Activated naive CD4-positive, alpha-beta T cell treated with anti-CD3 and anti-CD28 coated beads, Interleukin-2, amount 50 U/mL, for 24 hours (primary cell): ENCODE results near the gene CALR3.
"Not testable (repeated sequence)": the region's sequence is repeated elsewhere in the genome, so short reads cannot be mapped to it uniquely, and the experiment has no call there.

Source experiments
- H3K27ac Mint-ChIP-seq: one replicate; pipeline ENCODE4 v1.8.0; 2021; ENCODE audit warnings: mild to moderate bottlenecking, mixed read lengths
- H3K27me3 Mint-ChIP-seq: one replicate; pipeline ENCODE4 v1.8.0; 2021; ENCODE audit warnings: mixed read lengths
- H3K36me3 Mint-ChIP-seq: one replicate; pipeline ENCODE4 v1.8.0; 2021; ENCODE audit warnings: mixed read lengths
- H3K4me1 Mint-ChIP-seq: one replicate; pipeline ENCODE4 v1.8.0; 2021; ENCODE audit warnings: mixed read lengths
- H3K4me3 Mint-ChIP-seq: one replicate; pipeline ENCODE4 v1.8.0; 2021; ENCODE audit warnings: mild to moderate bottlenecking, mixed read lengths
- H3K9me3 Mint-ChIP-seq: one replicate; pipeline ENCODE4 v1.8.0; 2021; ENCODE audit warnings: mixed read lengths

Gene CALR3

DNA sequence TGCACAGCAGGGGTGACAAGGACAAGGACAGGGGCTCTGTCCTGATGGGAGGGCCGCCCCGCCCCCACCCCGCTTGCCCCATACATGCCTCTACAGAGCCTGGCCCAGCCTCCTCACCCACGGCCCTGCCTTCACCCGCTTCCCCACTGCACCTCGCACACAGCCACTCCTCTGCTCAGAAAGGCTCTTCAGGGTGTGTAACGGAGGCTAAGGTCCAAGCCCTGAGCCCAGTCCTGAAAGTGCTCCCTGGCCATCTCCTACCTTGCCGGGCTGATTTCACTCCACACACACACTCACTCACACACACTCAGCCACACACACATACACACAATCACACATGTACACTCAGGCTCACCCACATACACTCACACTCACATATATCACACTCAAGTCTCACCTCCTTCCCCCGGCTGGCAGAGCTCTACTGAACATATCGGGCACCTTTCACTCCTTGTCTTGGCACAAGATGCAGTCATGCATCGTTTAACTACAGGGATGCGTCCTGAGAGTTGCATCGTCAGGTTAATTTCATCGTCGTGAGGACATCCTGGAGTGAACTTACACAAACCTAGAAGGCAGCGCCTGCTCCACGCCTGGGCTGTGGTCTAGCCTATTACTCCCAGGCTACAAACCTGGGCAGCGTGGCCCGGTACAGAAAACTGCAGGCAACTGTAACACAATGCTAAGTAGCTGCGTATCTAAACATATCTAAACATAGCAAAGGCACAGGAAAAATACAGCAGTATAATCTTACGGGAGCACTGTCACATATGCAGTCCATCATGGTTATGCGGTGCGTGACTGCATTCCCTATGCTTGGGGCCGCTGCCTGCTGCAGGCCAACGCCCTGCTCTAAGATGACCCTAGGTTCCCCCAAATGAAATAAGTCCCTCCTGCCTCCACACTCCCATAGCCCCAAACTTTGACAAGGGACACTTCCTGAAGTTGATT, 37.3 kb downstream of the CALR3 start:
- Mint-ChIP-seq H3K27me3 (no peaks in the 10 kb centered on the region), H3K4me1 (peaks cover 84% of the 10 kb centered on the region), H3K4me3 (peak overlapping the region; percentile 20), H3K9me3 (no peaks in the 10 kb centered on the region), H3K27ac (no peak overlapping the region), H3K36me3 (no peaks in the 10 kb centered on the region)

DNA sequence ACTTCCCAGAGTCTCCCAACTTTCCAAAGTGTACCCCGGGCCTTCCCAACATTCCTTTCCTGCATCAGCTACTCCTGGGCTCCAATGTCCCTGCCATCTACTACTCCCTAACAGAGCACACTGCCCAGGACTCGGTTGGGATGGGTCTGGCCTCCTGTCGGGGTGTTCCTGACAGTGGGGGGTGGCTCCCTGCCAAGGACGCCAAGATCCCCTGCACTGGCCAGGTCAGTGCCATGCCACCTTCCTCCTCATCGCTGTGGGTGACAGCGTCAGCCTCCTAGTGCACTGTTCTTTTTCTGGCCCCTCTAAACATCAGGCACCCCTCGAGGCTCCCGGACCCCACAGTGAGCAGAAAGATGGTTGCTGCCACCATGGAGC, 38.0 kb downstream of the CALR3 start:
- no peak overlapping the region for H3K27ac Mint-ChIP-seq
- H3K4me3 Mint-ChIP-seq: no peak overlapping the region
- H3K4me1 Mint-ChIP-seq: peaks cover 77% of the 10 kb centered on the region
- no peaks in the 10 kb centered on the region for H3K9me3 Mint-ChIP-seq
- no peaks in the 10 kb centered on the region for H3K36me3 Mint-ChIP-seq
- H3K27me3 Mint-ChIP-seq: no peaks in the 10 kb centered on the region

DNA sequence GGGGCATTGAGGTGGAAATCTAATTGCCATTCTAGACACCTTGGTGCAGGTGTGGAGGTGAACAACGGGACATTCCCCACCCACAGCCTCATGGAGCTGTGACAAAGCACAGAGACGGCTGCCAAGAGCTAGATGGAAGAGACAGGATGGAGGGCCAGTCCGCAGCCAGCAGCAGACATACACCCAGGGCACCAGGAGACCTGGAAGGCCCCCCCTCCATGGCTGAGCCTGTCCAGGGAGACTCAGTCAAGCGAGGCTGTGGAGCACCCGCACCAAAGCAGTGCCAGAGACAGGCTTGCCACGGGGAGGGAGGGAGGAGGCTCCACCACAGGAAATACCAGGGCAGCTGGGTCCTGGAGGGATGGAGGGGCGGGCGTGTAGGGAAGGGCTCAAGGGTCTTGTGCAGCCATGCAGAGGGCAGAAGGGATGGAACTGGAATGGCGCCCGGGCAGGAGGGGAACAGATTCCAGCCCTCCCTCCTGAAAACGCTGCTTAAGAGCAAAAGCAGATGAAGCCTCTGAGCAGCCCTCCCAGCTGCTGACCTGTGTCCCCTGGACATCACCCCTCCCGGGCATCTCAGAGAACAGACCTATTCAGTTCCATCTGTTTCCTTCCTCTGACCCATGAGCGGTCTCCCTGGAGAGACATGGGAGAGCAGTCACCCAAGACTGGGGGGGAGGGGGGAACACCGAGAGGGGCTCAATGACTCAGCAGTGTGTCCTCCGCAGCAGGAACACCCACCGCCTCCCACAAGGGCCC, 38.6 kb downstream of the CALR3 start:
- Mint-ChIP-seq H3K36me3 (no peaks in the 10 kb centered on the region), H3K4me3 (peak overlapping the region; percentile 74), H3K27ac (no peak overlapping the region), H3K9me3 (no peaks in the 10 kb centered on the region), H3K27me3 (no peaks in the 10 kb centered on the region), H3K4me1 (peaks cover 71% of the 10 kb centered on the region)

DNA sequence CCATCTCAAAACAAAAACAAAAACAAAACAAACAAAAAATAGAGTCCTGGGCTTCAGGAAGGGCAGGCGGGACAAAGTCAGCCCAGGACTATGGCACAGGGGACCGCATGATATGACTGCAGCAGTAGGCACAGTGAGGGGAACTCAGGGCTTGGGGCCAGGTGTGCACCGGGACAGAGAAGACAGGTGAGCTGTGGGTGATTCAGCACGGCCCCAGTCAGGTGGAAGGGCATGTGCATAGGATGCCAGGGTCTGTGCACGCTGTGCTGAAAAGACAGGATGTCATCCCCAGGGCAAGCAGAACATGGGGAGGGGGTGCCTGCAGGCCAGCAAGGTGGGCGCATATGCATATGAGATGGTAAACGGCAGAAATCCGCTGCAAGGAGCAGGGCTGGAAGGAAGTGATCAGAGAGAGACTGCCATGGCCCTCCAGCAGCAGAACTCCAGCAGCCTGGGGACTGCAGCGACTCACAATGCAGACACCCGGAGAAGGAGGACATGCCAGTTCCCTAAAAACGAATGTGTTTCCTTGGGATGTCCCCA, 39.2 kb downstream of the CALR3 start:
- H3K4me1 Mint-ChIP-seq: peaks cover 65% of the 10 kb centered on the region
- no peaks in the 10 kb centered on the region for H3K27me3 Mint-ChIP-seq
- H3K9me3 Mint-ChIP-seq: no peaks in the 10 kb centered on the region
- peak overlapping the region; percentile 74 for H3K4me3 Mint-ChIP-seq
- H3K27ac Mint-ChIP-seq: no peak overlapping the region
- H3K36me3 Mint-ChIP-seq: no peaks in the 10 kb centered on the region

GRCh38 chr19:16455489-16455888, 40.5 kb downstream of the CALR3 start:
- H3K27ac Mint-ChIP-seq: no peak overlapping the region
- H3K4me1 Mint-ChIP-seq: peaks cover 59% of the 10 kb centered on the region
- H3K36me3 Mint-ChIP-seq: no peaks in the 10 kb centered on the region
- no peak overlapping the region for H3K4me3 Mint-ChIP-seq
- no peaks in the 10 kb centered on the region for H3K9me3 Mint-ChIP-seq
- H3K27me3 Mint-ChIP-seq: no peaks in the 10 kb centered on the region

DNA sequence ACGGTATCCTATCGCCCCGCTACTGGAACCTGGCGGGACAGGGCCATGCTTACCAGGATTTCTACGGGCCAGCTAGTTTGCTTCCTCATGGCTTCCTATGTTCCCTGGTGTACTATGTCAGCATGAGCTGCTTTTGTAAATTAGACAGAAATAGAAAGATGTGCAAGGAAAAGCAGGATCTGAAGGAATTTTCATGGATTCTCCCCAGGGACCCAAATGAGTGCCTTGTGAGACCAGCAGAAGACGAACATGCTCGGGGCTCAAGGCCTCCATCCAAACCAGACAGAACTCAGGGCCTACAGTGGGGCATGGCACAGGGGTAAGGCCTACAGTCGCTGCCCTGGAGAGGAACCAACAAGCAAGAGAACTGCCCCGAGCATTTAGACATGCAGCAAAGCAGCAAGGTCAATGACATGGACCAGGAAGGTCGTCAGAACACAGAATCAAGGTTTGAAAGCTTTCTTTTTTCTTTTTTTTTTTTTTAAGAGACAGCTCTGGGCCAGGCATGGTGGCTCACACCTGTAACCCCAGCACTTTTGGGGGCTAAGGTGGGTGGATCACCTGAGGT, 41.5 kb downstream of the CALR3 start:
- H3K9me3 Mint-ChIP-seq: peaks cover 4% of the 10 kb centered on the region
- H3K36me3 Mint-ChIP-seq: peaks cover 4% of the 10 kb centered on the region
- no peaks in the 10 kb centered on the region for H3K27me3 Mint-ChIP-seq
- peaks cover 56% of the 10 kb centered on the region for H3K4me1 Mint-ChIP-seq
- no peak overlapping the region for H3K4me3 Mint-ChIP-seq
- peak overlapping the region; percentile 62 for H3K27ac Mint-ChIP-seq

GRCh38 chr19:16452325-16452724, 43.6 kb downstream of the CALR3 start:
- Mint-ChIP-seq H3K4me3 (no peak overlapping the region), H3K36me3 (peaks cover 7% of the 10 kb centered on the region), H3K27ac (no peak overlapping the region), H3K4me1 (peaks cover 51% of the 10 kb centered on the region), H3K27me3 (no peaks in the 10 kb centered on the region), H3K9me3 (peaks cover 4% of the 10 kb centered on the region)

DNA sequence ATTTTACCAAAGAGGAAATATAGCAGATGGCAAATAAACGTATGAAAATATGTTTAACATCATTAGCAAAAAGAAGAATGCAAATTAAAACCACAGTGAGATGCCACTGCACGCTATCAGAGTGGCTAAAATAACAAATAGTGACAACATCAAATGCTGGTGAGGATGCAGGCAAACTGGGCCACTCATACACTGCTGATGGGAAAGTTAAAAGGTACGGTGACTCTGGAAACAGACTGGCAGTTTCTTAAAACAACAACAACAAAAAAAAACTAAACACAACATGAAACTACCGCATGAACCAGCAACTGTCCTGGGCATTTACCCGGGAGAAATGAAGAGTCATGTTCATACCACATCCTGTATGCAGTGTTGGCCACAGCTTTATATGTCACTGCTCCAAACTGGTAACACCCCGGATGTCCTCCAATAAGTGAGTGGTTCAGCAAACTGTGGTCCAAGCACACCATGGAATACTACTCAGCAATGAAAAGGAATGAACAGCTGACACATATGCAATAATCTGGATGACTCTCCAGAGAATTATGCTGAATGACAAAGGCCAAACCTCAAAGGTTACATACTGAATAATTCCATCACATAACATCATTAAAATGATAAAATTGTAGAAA, 46.5 kb downstream of the CALR3 start:
- no peak overlapping the region for H3K4me3 Mint-ChIP-seq
- peak overlapping the region; percentile 82 for H3K27ac Mint-ChIP-seq
- peaks cover 4% of the 10 kb centered on the region for H3K9me3 Mint-ChIP-seq
- peaks cover 7% of the 10 kb centered on the region for H3K36me3 Mint-ChIP-seq
- no peaks in the 10 kb centered on the region for H3K27me3 Mint-ChIP-seq
- H3K4me1 Mint-ChIP-seq: peaks cover 57% of the 10 kb centered on the region

- not testable (repeated sequence) for H3K27me3 Mint-ChIP-seq, H3K9me3 Mint-ChIP-seq, H3K27ac Mint-ChIP-seq, H3K4me3 Mint-ChIP-seq, H3K36me3 Mint-ChIP-seq
- peaks cover 57% of the 10 kb centered on the region for H3K4me1 Mint-ChIP-seq
These were observed 47.1 kb downstream of the CALR3 start for GRCh38 chr19:16448872-16449271.

- Mint-ChIP-seq H3K4me3 (peak overlapping the region; percentile 9), H3K27ac (peak overlapping the region; percentile 73), H3K36me3 (peaks cover 7% of the 10 kb centered on the region), H3K27me3 (no peaks in the 10 kb centered on the region), H3K9me3 (peaks cover 4% of the 10 kb centered on the region), H3K4me1 (peaks cover 64% of the 10 kb centered on the region)
These were observed 49.1 kb downstream of the CALR3 start for GRCh38 chr19:16446724-16447368.

DNA sequence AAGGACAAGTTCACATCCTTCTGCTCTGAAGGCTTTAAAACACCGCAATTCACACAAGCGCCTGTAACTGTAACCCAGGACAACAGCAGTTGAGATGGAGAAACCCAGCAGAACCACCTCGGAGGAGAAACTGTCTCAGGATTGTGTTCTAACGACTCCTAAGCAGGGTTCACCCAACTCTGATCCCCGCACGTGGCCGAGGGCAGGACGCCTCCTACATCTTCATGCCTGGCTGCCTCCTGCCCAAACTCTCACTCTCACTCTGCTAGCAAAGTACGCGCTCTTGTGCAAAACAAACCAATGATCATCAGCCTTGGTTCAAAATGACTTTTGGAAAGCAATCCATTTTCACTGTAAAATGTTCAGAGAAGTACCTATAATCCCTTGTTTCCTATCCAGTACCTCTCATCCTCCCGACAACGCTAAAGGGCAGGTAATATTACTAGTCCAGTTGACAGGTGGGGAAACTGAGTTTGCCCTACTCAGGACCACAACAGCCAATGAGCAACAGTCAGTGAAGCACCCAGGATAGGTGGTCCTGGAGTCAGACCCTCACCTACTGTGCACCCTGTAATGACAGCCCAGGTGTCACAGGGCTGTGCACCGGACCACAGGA, 49.8 kb downstream of the CALR3 start:
- Mint-ChIP-seq H3K4me3 (no peak overlapping the region), H3K4me1 (peaks cover 64% of the 10 kb centered on the region), H3K9me3 (peaks cover 4% of the 10 kb centered on the region), H3K27ac (no peak overlapping the region), H3K36me3 (peaks cover 7% of the 10 kb centered on the region), H3K27me3 (no peaks in the 10 kb centered on the region)

- Mint-ChIP-seq H3K36me3 (peaks cover 7% of the 10 kb centered on the region), H3K27me3 (no peaks in the 10 kb centered on the region), H3K4me1 (peaks cover 64% of the 10 kb centered on the region), H3K4me3 (no peak overlapping the region), H3K27ac (no peak overlapping the region), H3K9me3 (peaks cover 4% of the 10 kb centered on the region)
These were observed 50.5 kb downstream of the CALR3 start for GRCh38 chr19:16445238-16446107.

DNA sequence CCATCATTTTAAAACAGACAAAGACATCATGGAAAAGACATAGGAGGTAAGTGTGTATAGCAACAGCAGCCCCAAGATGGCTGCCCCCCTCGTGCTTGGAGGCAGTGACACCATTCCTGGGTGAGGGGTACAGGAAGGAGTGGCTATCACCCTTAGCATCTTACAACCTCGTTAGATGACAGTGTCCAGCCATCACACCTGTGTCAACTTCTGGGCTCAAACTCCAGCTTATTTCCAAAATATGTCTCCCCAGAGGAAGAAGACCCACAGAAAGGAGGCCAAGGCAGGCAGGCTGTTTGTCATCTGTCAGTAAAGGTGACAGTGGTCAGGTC, 51.7 kb downstream of the CALR3 start:
- Mint-ChIP-seq H3K27me3 (no peaks in the 10 kb centered on the region), H3K27ac (peak overlapping the region; percentile 53), H3K36me3 (peaks cover 3% of the 10 kb centered on the region), H3K4me3 (no peak overlapping the region), H3K9me3 (no peaks in the 10 kb centered on the region), H3K4me1 (peaks cover 56% of the 10 kb centered on the region)
